HCT116 (cell line): ENCODE measurements around the gene LIM2. TPM values are rescaled to one million over a fixed set of nuclear protein-coding genes. Genes with fewer than 3 reads are reported as not detected.

ENCODE experiments used
- ATAC-seq: fragments of 200-7000 bp; cut with Tn5 transposase; 2 replicates; pipeline ENCODE4 v1.9.1; 2020; ENCODE audit warnings: mild to moderate bottlenecking, moderate library complexity
- BruUV-seq: library from RNA; stranded (reverse); fragments of 400-500 nt; replicated peaks from 2 replicates; lab custom pipeline; 2021; lab: Mats Ljungman, UMichigan
- CTCF ChIA-PET: fragments of 300-600 bp; sonication (Branson Sonifier 250); formaldehyde crosslinking; loops from one replicate; lab custom pipeline; 2021; ENCODE audit warnings: antibody characterized with exemption; lab: Charles Lee
- POLR2A ChIA-PET: fragments of 300-600, 350-600 bp; sonication (Branson Sonifier 250); formaldehyde crosslinking; loops from one replicate; lab custom pipeline; 2021; ENCODE audit warnings: antibody characterized with exemption; lab: Charles Lee
- RAD21 ChIA-PET, 2 experiments: fragments of 300-600 bp; sonication (Branson Sonifier 250); formaldehyde crosslinking; loops; one replicate each; lab custom pipeline; 2023; ENCODE audit warnings: low total read pairs in 2 of 2; ENCODE audit not compliant: uncharacterized antibody in 2 of 2, unreplicated experiment in 2 of 2, low non-redundant PET in 1 of 2; lab: Charles Lee
- DNase-seq: peaks from one replicate; pipeline ENCODE4 v3.0.0-alpha.2; 2010; ENCODE audit warnings: low read depth, low spot score
- H2AFZ ChIP-seq: fragments of 200-600 bp; shearing (Covaris generic), sonication (generic); 2 replicates; pipeline ENCODE4 v1.6.1; 2017; ENCODE audit warnings: low read depth, mixed run types, mixed read lengths, antibody characterized with exemption, low read length; ENCODE audit not compliant: poor library complexity, severe bottlenecking
- H3K27ac ChIP-seq: 2 replicates; pipeline ENCODE4 v1.5.1; 2012; ENCODE audit warnings: low read depth, low read length
- H3K27me3 ChIP-seq: fragments of 200-600 bp; sonication (generic); 2 replicates; pipeline ENCODE4 v1.6.1; 2016; ENCODE audit warnings: mixed run types, low read length, mixed read lengths; ENCODE audit not compliant: insufficient read depth
- H3K36me3 ChIP-seq, 2 experiments: fragments of 200-500 bp in 1 of 2; fragments of 200-600 bp in 1 of 2; sonication (Bioruptor generic) in 1 of 2; sonication (generic) in 1 of 2; 2 replicates each; pipeline versions ENCODE4 v1.5.1 to v1.6.1; 2014 to 2016; ENCODE audit warnings: low read length in 2 of 2, inconsistent platforms in 1 of 2, mixed read lengths in 1 of 2, mixed run types in 1 of 2; ENCODE audit not compliant: insufficient read depth in 2 of 2, control insufficient read depth in 1 of 2
- H3K4me1 ChIP-seq, 2 experiments: fragments of 200-600 bp in 1 of 2; sonication (generic) in 1 of 2; 2 replicates each; pipeline versions ENCODE4 v1.5.1 to v1.6.1; 2012 to 2017; ENCODE audit warnings: low read length in 2 of 2, inconsistent platforms in 1 of 2, mild to moderate bottlenecking in 1 of 2, mixed read lengths in 1 of 2, mixed run types in 1 of 2, moderate library complexity in 1 of 2; ENCODE audit not compliant: insufficient read depth in 2 of 2, control insufficient read depth in 1 of 2
- H3K4me2 ChIP-seq: fragments of 200-600 bp; sonication (generic); 2 replicates; pipeline ENCODE4 v1.6.1; 2017; ENCODE audit warnings: mixed run types, low read length, mixed read lengths
- H3K4me3 ChIP-seq, 2 experiments: fragments of 200-600 bp in 1 of 2; sonication (generic) in 1 of 2; replicated peaks in 1 of 2; 2 replicates each; pipeline ENCODE4 v1.5.1; 2011 to 2016; ENCODE audit warnings: low read length in 2 of 2, control low read depth in 1 of 2, low read depth in 1 of 2, mild to moderate bottlenecking in 1 of 2, mixed read lengths in 1 of 2, mixed run types in 1 of 2
- H3K79me2 ChIP-seq: fragments of 200-600 bp; sonication (generic); 2 replicates; pipeline ENCODE4 v1.6.1; 2017; ENCODE audit warnings: mild to moderate bottlenecking, mixed run types, low read length, moderate library complexity, mixed read lengths; ENCODE audit not compliant: insufficient read depth
- H3K9ac ChIP-seq: fragments of 200-600 bp; sonication (generic); 2 replicates; pipeline ENCODE4 v1.6.1; 2016; ENCODE audit warnings: low read length, mixed read lengths
- H3K9me2 ChIP-seq: fragments of 200-600 bp; sonication (generic), shearing (Covaris generic); 2 replicates; pipeline ENCODE4 v1.6.1; 2017; ENCODE audit warnings: mixed run types, mild to moderate bottlenecking, moderate library complexity; ENCODE audit not compliant: insufficient read depth
- H3K9me3 ChIP-seq, 2 experiments: fragments of 200-500 bp in 1 of 2; fragments of 200-600 bp in 1 of 2; sonication (Bioruptor generic) in 1 of 2; sonication (generic) in 1 of 2; 2 replicates each; pipeline ENCODE4 v1.6.1; 2014 to 2017; ENCODE audit warnings: low read length in 2 of 2, mixed read lengths in 2 of 2, inconsistent platforms in 1 of 2, low read depth in 1 of 2, mild to moderate bottlenecking in 1 of 2, mixed run types in 1 of 2, moderate library complexity in 1 of 2; ENCODE audit not compliant: control insufficient read depth in 1 of 2, insufficient read depth in 1 of 2
- H4K20me1 ChIP-seq: fragments of 200-600 bp; sonication (generic), shearing (Covaris generic); 2 replicates; pipeline ENCODE4 v1.6.1; 2017; ENCODE audit warnings: mixed run types, mild to moderate bottlenecking, moderate library complexity; ENCODE audit not compliant: insufficient read depth
- ATF3 ChIP-seq: IDR thresholded peaks from 2 replicates; pipeline ENCODE4 v1.6.1; 2012
- EGR1 ChIP-seq: IDR thresholded peaks from 2 replicates; pipeline ENCODE4 v1.6.1; 2012; ENCODE audit warnings: low read depth
- RAD21 ChIP-seq: IDR thresholded peaks from 2 replicates; pipeline ENCODE4 v1.6.1; 2012; ENCODE audit warnings: low read depth, mild to moderate bottlenecking
- SP1 ChIP-seq: IDR thresholded peaks from 2 replicates; pipeline ENCODE4 v1.6.1; 2012; ENCODE audit warnings: low read depth
- YY1 ChIP-seq: IDR thresholded peaks from 2 replicates; pipeline ENCODE4 v1.6.1; 2011; ENCODE audit warnings: low read length, low read depth, moderate library complexity, mild to moderate bottlenecking; ENCODE audit not compliant: insufficient replicate concordance; ENCODE audit errors: extremely low read depth
- ZFX ChIP-seq: fragments of 450-650 bp; IDR thresholded peaks from 2 replicates; pipeline ENCODE4 v1.6.1; 2017
- ZNF274 ChIP-seq: fragments of 200-500 bp; sonication (Bioruptor generic); IDR thresholded peaks from 2 replicates; pipeline ENCODE4 v1.6.1; 2014; ENCODE audit warnings: mild to moderate bottlenecking, low read depth, low read length, inconsistent platforms
- intact Hi-C: fragments of 100-400 bp; cut with micrococcal nuclease; formaldehyde crosslinking; loops from 2 replicates; pipeline ENCODE4 v1.10.0; 2022
- total RNA-seq: library from RNA; stranded (reverse); gene quantifications from one replicate; pipeline ENCODE4 v1.2.1, GENCODE V29; 2021; ENCODE audit not compliant: unreplicated experiment
- TF ChIP-seq, protein P1 (sequence below): IDR thresholded peaks from 2 replicates; pipeline ENCODE4 v1.6.1; 2011; ENCODE audit warnings: mild to moderate bottlenecking, low read length, moderate library complexity; ENCODE audit not compliant: insufficient replicate concordance; ENCODE audit errors: extremely low read depth
- TF ChIP-seq, protein P2 (sequence below): IDR thresholded peaks from 2 replicates; pipeline ENCODE4 v1.6.1; 2012
- TF ChIP-seq, protein P3 (sequence below): IDR thresholded peaks from 2 replicates; pipeline ENCODE4 v1.6.1; 2012; ENCODE audit warnings: low read depth

The LIM2 gene
- total RNA-seq, 1 experiment from 2014 or later = not detected

DNA sequence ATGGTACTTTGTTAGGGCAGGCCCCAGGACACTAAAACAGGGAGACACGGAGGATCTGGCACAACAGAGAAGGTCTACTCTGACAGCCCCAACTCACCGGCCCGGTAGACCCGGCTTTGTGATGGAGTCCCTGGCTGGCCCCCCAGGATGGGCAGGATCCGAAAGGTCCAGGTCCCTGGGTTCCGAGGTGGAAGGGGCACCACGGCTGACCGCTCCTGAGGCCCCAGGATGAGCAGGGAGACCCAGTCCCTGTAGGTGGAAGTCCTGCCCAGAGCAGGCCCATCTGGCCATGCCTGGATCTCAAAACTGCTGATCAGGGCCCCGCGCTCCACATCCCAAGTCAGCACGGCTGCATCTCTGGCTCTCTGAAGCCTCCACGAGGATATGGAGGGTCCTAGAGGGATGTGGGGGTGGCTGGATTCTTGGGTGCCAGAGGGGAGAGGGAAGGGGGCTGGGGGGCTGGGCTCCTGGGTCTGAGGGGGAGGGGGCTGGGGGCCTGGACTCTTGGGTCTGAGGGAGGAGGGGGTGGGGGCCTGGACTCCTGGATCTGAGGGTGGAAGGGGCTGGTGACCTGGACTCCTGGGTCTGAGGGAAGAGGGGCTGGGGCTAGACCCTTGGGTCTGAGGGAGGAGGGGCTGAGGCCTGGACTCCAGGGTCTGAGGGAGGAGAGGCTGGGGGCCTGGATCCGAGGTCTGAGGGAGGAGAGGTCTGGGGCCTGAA, 50.5 kb downstream of the LIM2 start:
- Histone ChIP-seq H4K20me1 (no peaks in the 10 kb centered on the region), H3K9ac (no peak overlapping the region), H2AFZ (no peak overlapping the region), H3K27me3 (no peaks in the 10 kb centered on the region), H3K4me2 (no peak overlapping the region), H3K79me2 (no peaks in the 10 kb centered on the region), H3K9me3 (no peaks in the 10 kb centered on the region), H3K27ac (no peak overlapping the region), H3K9me2 (no peaks in the 10 kb centered on the region), H3K36me3 (no peaks in the 10 kb centered on the region), H3K4me1 (peaks cover 5 to 34% of the 10 kb centered on the region in 2 experiments; a peak in 3 of 4 replicates), H3K4me3 (no peak overlapping the region)
- ATAC-seq (no peak), DNase-seq (no peak)
- CTCF ChIA-PET = interaction anchor here (1.0 kb wide), 1 partner anchor 320 kb away, joined by 5 read pairs; no protein-coding TSS in a partner anchor
- TF ChIP-seq RAD21 (no peak), EGR1 (no peak), SP1 (no peak), ZFX (no peak), YY1 (no peak), ZNF274 (no peak), ATF3 (no peak)
- TF ChIP-seq, protein P1, sequence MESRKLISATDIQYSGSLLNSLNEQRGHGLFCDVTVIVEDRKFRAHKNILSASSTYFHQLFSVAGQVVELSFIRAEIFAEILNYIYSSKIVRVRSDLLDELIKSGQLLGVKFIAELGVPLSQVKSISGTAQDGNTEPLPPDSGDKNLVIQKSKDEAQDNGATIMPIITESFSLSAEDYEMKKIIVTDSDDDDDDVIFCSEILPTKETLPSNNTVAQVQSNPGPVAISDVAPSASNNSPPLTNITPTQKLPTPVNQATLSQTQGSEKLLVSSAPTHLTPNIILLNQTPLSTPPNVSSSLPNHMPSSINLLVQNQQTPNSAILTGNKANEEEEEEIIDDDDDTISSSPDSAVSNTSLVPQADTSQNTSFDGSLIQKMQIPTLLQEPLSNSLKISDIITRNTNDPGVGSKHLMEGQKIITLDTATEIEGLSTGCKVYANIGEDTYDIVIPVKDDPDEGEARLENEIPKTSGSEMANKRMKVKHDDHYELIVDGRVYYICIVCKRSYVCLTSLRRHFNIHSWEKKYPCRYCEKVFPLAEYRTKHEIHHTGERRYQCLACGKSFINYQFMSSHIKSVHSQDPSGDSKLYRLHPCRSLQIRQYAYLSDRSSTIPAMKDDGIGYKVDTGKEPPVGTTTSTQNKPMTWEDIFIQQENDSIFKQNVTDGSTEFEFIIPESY = no peak
- TF ChIP-seq, protein P2, sequence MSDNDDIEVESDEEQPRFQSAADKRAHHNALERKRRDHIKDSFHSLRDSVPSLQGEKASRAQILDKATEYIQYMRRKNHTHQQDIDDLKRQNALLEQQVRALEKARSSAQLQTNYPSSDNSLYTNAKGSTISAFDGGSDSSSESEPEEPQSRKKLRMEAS = no peak
- TF ChIP-seq, protein P3, sequence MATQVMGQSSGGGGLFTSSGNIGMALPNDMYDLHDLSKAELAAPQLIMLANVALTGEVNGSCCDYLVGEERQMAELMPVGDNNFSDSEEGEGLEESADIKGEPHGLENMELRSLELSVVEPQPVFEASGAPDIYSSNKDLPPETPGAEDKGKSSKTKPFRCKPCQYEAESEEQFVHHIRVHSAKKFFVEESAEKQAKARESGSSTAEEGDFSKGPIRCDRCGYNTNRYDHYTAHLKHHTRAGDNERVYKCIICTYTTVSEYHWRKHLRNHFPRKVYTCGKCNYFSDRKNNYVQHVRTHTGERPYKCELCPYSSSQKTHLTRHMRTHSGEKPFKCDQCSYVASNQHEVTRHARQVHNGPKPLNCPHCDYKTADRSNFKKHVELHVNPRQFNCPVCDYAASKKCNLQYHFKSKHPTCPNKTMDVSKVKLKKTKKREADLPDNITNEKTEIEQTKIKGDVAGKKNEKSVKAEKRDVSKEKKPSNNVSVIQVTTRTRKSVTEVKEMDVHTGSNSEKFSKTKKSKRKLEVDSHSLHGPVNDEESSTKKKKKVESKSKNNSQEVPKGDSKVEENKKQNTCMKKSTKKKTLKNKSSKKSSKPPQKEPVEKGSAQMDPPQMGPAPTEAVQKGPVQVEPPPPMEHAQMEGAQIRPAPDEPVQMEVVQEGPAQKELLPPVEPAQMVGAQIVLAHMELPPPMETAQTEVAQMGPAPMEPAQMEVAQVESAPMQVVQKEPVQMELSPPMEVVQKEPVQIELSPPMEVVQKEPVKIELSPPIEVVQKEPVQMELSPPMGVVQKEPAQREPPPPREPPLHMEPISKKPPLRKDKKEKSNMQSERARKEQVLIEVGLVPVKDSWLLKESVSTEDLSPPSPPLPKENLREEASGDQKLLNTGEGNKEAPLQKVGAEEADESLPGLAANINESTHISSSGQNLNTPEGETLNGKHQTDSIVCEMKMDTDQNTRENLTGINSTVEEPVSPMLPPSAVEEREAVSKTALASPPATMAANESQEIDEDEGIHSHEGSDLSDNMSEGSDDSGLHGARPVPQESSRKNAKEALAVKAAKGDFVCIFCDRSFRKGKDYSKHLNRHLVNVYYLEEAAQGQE = no peak
- intact Hi-C loops = no loop called here
- RAD21 ChIA-PET = no interaction called here
- BruUV-seq = no TSS peak
- POLR2A ChIA-PET = no interaction called here
